Prostate gland (tissue), 2 donors: ENCODE results near the gene ZDHHC9.

Experiments used
- CTCF ChIP-seq, 4 experiments: fragments of 200-600 bp in 2 of 4; fragments of 450-650 bp in 2 of 4; sonication (generic) in 2 of 4; IDR thresholded peaks; 1 replicate in 3 of 4; 2 replicates in 1 of 4; pipeline ENCODE4 v1.5.1; 2016 to 2019; ENCODE audit warnings: antibody characterized with exemption in 4 of 4, mild to moderate bottlenecking in 2 of 4, moderate library complexity in 2 of 4
- POLR2AphosphoS5 ChIP-seq: sonication (generic); formaldehyde crosslinking; IDR thresholded peaks from one replicate; pipeline ENCODE4 v1.6.1; 2017; ENCODE audit warnings: antibody characterized with exemption

DNA sequence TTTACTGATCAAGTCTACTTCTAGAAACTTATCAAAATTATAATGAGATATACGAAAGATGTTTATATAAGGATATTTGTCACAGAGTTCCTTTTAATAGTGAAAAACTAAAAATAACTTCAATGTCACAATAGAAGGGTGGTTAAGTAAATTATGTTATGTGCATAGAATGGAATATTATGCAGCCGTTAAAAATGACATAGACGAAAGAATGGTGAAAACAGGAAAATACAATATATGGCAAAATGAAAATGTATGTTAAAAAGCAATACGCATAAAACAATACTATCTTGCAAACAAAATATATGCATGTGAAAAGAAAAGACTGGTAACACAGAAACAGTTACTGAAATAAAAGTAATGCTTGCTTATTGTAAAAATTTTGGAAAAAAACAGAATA lies 19.1 kb downstream of the ZDHHC9 start:
- no peak for TF ChIP-seq CTCF (IDR thresholded peaks at IDR 0.05)
- no peak for TF ChIP-seq POLR2AphosphoS5
